Measurements from ENCODE around the gene C8A. TPM values are rescaled to one million over a fixed set of nuclear protein-coding genes. Genes with fewer than 3 reads are reported as not detected.

Gene C8A
- total RNA-seq, 1 experiment from 2014 or later: not detected

DNA sequence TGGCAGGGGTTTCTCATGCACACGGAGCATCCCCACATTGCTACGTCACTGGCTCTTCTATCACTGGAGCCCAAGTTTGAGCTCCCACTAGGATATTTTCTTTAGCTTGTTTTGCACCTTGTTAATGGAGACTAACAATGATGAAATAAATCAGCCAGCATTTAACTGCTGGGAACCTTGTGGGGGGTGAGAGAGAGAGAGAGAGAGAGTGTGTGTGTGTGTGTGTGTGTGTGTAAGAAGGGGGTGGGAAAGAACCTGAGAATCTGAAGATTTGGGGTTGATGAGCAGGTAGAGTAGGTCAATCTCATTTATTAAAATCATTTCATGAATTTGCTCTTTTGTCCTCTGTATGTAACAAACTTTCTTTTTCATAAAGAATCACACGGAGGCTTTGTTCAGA, 110.6 kb downstream of the C8A start:
- TF ChIP-seq, protein P1, sequence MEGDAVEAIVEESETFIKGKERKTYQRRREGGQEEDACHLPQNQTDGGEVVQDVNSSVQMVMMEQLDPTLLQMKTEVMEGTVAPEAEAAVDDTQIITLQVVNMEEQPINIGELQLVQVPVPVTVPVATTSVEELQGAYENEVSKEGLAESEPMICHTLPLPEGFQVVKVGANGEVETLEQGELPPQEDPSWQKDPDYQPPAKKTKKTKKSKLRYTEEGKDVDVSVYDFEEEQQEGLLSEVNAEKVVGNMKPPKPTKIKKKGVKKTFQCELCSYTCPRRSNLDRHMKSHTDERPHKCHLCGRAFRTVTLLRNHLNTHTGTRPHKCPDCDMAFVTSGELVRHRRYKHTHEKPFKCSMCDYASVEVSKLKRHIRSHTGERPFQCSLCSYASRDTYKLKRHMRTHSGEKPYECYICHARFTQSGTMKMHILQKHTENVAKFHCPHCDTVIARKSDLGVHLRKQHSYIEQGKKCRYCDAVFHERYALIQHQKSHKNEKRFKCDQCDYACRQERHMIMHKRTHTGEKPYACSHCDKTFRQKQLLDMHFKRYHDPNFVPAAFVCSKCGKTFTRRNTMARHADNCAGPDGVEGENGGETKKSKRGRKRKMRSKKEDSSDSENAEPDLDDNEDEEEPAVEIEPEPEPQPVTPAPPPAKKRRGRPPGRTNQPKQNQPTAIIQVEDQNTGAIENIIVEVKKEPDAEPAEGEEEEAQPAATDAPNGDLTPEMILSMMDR (conservative IDR thresholded peaks at IDR 0.05): no peak
- Histone ChIP-seq H2BK5ac (ENCODE audit: insufficient read length, low read length) (no peak overlapping the region), H3K23me2 (ENCODE audit: insufficient read length, low read depth, low read length, poor library complexity, severe bottlenecking) (no peaks in the 10 kb centered on the region), H2BK15ac (ENCODE audit: low read depth, low read length) (no peak overlapping the region), H3K4me2 (ENCODE audit: insufficient read depth, insufficient read length, low read length) (no peak overlapping the region), H3K23ac (ENCODE audit: insufficient read length, low read depth, low read length) (no peak overlapping the region), H3K27me3 (ENCODE audit: insufficient read depth, low read length) (no peaks in the 10 kb centered on the region), H2AK5ac (ENCODE audit: insufficient read length, low read length) (no peak overlapping the region), H3T11ph (ENCODE audit: low read length) (no peak overlapping the region), H2BK20ac (ENCODE audit: low read depth, low read length, poor library complexity, severe bottlenecking) (no peak overlapping the region), H4K5ac (ENCODE audit: insufficient read length, low read depth, low read length) (no peak overlapping the region), H4K8ac (replicated peaks; ENCODE audit: insufficient read length, low read depth, low read length) (no peak overlapping the region), H3K4ac (ENCODE audit: low read depth, low read length) (no peak overlapping the region), H2AFZ (ENCODE audit: low read length) (no peak overlapping the region), H3K79me2 (ENCODE audit: insufficient read depth, low read length) (no peaks in the 10 kb centered on the region), H2BK12ac (ENCODE audit: insufficient read length, low read depth, low read length) (no peak overlapping the region), H3K14ac (ENCODE audit: insufficient read depth, low read length) (no peak overlapping the region), H3K18ac (ENCODE audit: insufficient read length, low read depth, low read length) (no peak overlapping the region), H2BK120ac (ENCODE audit: low read depth, low read length, poor library complexity, severe bottlenecking) (no peak overlapping the region), H3K56ac (ENCODE audit: insufficient read length, low read depth, low read length) (no peak overlapping the region), H3K9ac (ENCODE audit: extremely low read depth, insufficient read length, low read length) (no peak overlapping the region), H4K20me1 (ENCODE audit: control insufficient read depth, insufficient read depth, insufficient read length) (no peaks in the 10 kb centered on the region), H3K79me1 (ENCODE audit: insufficient read depth, low read depth, low read length, poor library complexity, severe bottlenecking) (no peaks in the 10 kb centered on the region), H4K91ac (ENCODE audit: insufficient read length, low read depth, low read length) (no peak overlapping the region), H3K27ac (ENCODE audit: insufficient read length, low read depth, low read length) (no peak overlapping the region), H3K9me3 (ENCODE audit: control insufficient read depth, low read depth, low read length) (no peaks in the 10 kb centered on the region), H3K4me1 (ENCODE audit: insufficient read depth, low read length) (no peaks in the 10 kb centered on the region)
- H3K4me3 Mint-ChIP-seq: no peak overlapping the region
- H3K9me3 Mint-ChIP-seq: no peaks in the 10 kb centered on the region
- no CpG with 5 or more reads among the region's 3 CpGs for WGBS (ENCODE audit: extremely low coverage, insufficient read length, low lambda C conversion rate)
- 0 out of 4 replicates have a peak, but pooled peaks cover 0 to 5% of the 10 kb centered on the region in 2 experiments for H3K4me1 Mint-ChIP-seq
- H3K36me3 Mint-ChIP-seq (ENCODE audit: insufficient read depth in 1 of 3, low read depth in 3 of 3): no peaks in the 10 kb centered on the region
- peaks cover 2% of the 10 kb centered on the region; the same call in 1 of the 2 replicates for H3K27me3 Mint-ChIP-seq (ENCODE audit: low read depth)
- no peak overlapping the region for H3K27ac Mint-ChIP-seq
- DNase-seq: no peak

Data from H9 (cell line).